ENCODE data around the gene BCL11A.

- no peak for TF ChIP-seq CTCF (IDR thresholded peaks at IDR 0.05)
- TF ChIP-seq POLR2AphosphoS5 (IDR thresholded peaks at IDR 0.05), result no peak
- no peak for TF ChIP-seq EP300 (IDR thresholded peaks at IDR 0.05)
- TF ChIP-seq POLR2A (IDR thresholded peaks at IDR 0.05), result no peak
Measured at GRCh38 chr2:60577682-60578283, 24.3 kb upstream of the BCL11A start.

Measured in upper lobe of left lung (tissue), 4 donors.